H1 (cell line): ENCODE results near the gene CAPZA2. TPM values are rescaled to one million over a fixed set of nuclear protein-coding genes. Genes with fewer than 3 reads are reported as not detected.

Source experiments
- ASH2L ChIP-seq: fragments of 200-600, 300-600 bp; sonication (generic); IDR thresholded peaks from one replicate; pipeline ENCODE4 v1.7.1; 2017; ENCODE audit warnings: low read length
- CREB1 ChIP-seq: IDR thresholded peaks from 2 replicates; pipeline ENCODE4 v1.6.1; 2012; ENCODE audit warnings: inconsistent platforms
- E2F6 ChIP-seq: IDR thresholded peaks from 2 replicates; pipeline ENCODE4 v1.6.1; 2012; ENCODE audit warnings: inconsistent platforms
- EGR1 ChIP-seq: IDR thresholded peaks from 2 replicates; pipeline ENCODE4 v1.6.1; 2011; ENCODE audit warnings: low read depth, low read length, borderline replicate concordance
- FOSL1 ChIP-seq: IDR thresholded peaks from 2 replicates; pipeline ENCODE4 v1.6.1; 2011; ENCODE audit warnings: mild to moderate bottlenecking, low read depth, low read length, moderate library complexity; ENCODE audit not compliant: insufficient read depth
- KDM4A ChIP-seq: IDR thresholded peaks from one replicate; pipeline ENCODE4 v1.7.1; 2012; ENCODE audit warnings: low read depth, mild to moderate bottlenecking, moderate library complexity, low read length, inconsistent platforms; ENCODE audit not compliant: severe bottlenecking
- KDM5A ChIP-seq: fragments of 200-600 bp; IDR thresholded peaks from 2 replicates; pipeline ENCODE4 v1.7.1; 2012; ENCODE audit warnings: mild to moderate bottlenecking, low read length, inconsistent platforms, mixed read lengths
- MAX ChIP-seq: IDR thresholded peaks from 2 replicates; pipeline ENCODE4 v1.6.1; 2012; ENCODE audit warnings: inconsistent platforms
- PHF8 ChIP-seq: fragments of 200-600 bp; sonication (generic); conservative IDR thresholded peaks from 2 replicates; pipeline ENCODE4 v1.7.1; 2012; ENCODE audit warnings: low read depth, mild to moderate bottlenecking, inconsistent platforms, low read length, moderate library complexity
- POLR2A ChIP-seq, 2 experiments: IDR thresholded peaks; 1 replicate in 1 of 2; 2 replicates in 1 of 2; pipeline ENCODE4 v1.6.1; 2011; ENCODE audit warnings: low read depth in 2 of 2, low read length in 2 of 2, mild to moderate bottlenecking in 2 of 2; ENCODE audit errors: control extremely low read depth in 1 of 2
- POLR2AphosphoS5 ChIP-seq: IDR thresholded peaks from 2 replicates; pipeline ENCODE4 v1.6.1; 2011; ENCODE audit warnings: low read depth, low read length
- RBBP5 ChIP-seq: IDR thresholded peaks from 2 replicates; pipeline ENCODE4 v1.7.1; 2012; ENCODE audit warnings: low read depth, mild to moderate bottlenecking, inconsistent platforms, low read length, moderate library complexity, borderline replicate concordance
- SIN3A ChIP-seq, 2 experiments: IDR thresholded peaks in 1 of 2; conservative IDR thresholded peaks in 1 of 2; 2 replicates each; pipeline ENCODE4 v1.6.1; 2011 to 2012; ENCODE audit warnings: low read length in 2 of 2, improper control_type of control experiment in 1 of 2, low read depth in 1 of 2, mild to moderate bottlenecking in 1 of 2
- SP2 ChIP-seq: IDR thresholded peaks from 2 replicates; pipeline ENCODE4 v1.6.1; 2012; ENCODE audit warnings: mild to moderate bottlenecking, low read length, inconsistent platforms
- TAF1 ChIP-seq: IDR thresholded peaks from 2 replicates; pipeline ENCODE4 v1.6.1; 2011; ENCODE audit warnings: mild to moderate bottlenecking, low read depth, low read length
- TAF7 ChIP-seq: optimal IDR thresholded peaks from 2 replicates; pipeline ENCODE3; 2011; ENCODE audit warnings: low read depth, mild to moderate bottlenecking, inconsistent platforms, low read length, moderate library complexity, borderline replicate concordance
- TBP ChIP-seq: IDR thresholded peaks from 2 replicates; pipeline ENCODE4 v1.6.1; 2011; ENCODE audit warnings: low read depth, low read length, improper control_type of control experiment
- USF2 ChIP-seq: IDR thresholded peaks from 2 replicates; pipeline ENCODE4 v1.6.1; 2011; ENCODE audit warnings: low read length, improper control_type of control experiment
- YY1 ChIP-seq: IDR thresholded peaks from 2 replicates; pipeline ENCODE4 v1.6.1; 2011; ENCODE audit warnings: low read depth, mild to moderate bottlenecking, low read length
- polyA plus RNA-seq, 7 experiments: library from polyadenylated mRNA; depleted of rRNA in 3 of 7; stranded (reverse) in 5 of 7; unstranded in 2 of 7; fragments of >200 nt in 5 of 7; fragments of 200-250 nt in 2 of 7; gene quantifications; 1 replicate in 5 of 7; 2 replicates in 1 of 7; 4 replicates in 1 of 7; pipeline versions ENCODE4 v1.2.1 to v1.2.3, GENCODE V29; 2011 to 2013; ENCODE audit warnings: missing spikeins in 2 of 7, mixed read lengths in 2 of 7
- total RNA-seq: library from RNA; stranded (reverse); fragmentation: NEBNext Ultra II Directional; extraction: Animal tissue kit (Norgen Biotek cat#: 25700); gene quantifications from 2 replicates; pipeline ENCODE4 v1.2.1, GENCODE V29; 2021

Gene CAPZA2
- total and polyA plus RNA-seq, 2 of the 8 experiments (the other 6 are each of a cell fraction or from before 2014, with no cell fraction given), result 33.2 to 145 TPM

- TF ChIP-seq KDM4A, result peak; percentile 55
- TF ChIP-seq SP2, result no peak
- TF ChIP-seq CREB1, result 0 out of 2 replicates have a peak, but pooled peaks have one; percentile 7
- peak; percentile 28 to 73; a peak in 1 of 4 replicates for TF ChIP-seq SIN3A (conservative IDR thresholded peaks at IDR 0.05 in 1 of 2, IDR thresholded peaks at IDR 0.05 in 1 of 2; ENCODE audit: low read depth in 1 of 2, low read length in 2 of 2)
- TF ChIP-seq PHF8, result peak; percentile 83
- peak; percentile 67 to 75 for TF ChIP-seq POLR2A (IDR thresholded peaks at IDR 0.05; ENCODE audit: control extremely low read depth in 1 of 2, low read depth in 2 of 2, low read length in 2 of 2)
- peak; percentile 48; the same call in 1 of the 2 replicates for TF ChIP-seq USF2
- peak; percentile 97 for TF ChIP-seq RBBP5
- TF ChIP-seq EGR1, result peak; percentile 55
- no peak for TF ChIP-seq TAF7
- peak; percentile 71 for TF ChIP-seq TBP
- peak; percentile 87 for TF ChIP-seq E2F6
- peak; percentile 92 for TF ChIP-seq MAX
- peak; percentile 90 for TF ChIP-seq TAF1
- TF ChIP-seq FOSL1, result no peak
- peak; percentile 57 for TF ChIP-seq KDM5A
- peak; percentile 98 for TF ChIP-seq ASH2L
- peak; percentile 75 for TF ChIP-seq POLR2AphosphoS5
- peak; percentile 93 for TF ChIP-seq YY1
Measured at GRCh38 chr7:116862234-116862950, at the start of gene CAPZA2 (continued).
